HepG2 (cell line): ENCODE data around the gene GOT2.

Experiments used
- BRD4 ChIP-seq: sonication (generic); formaldehyde crosslinking; IDR thresholded peaks from 2 replicates; pipeline ENCODE4 v1.4.0; 2020; ENCODE audit warnings: missing genetic modification reagents
- CEBPG ChIP-seq: IDR thresholded peaks from 2 replicates; pipeline ENCODE4 v1.6.1; 2016
- PITX1 ChIP-seq: sonication (generic); formaldehyde crosslinking; IDR thresholded peaks from 2 replicates; pipeline ENCODE4 v1.5.1; 2020; ENCODE audit warnings: mild to moderate bottlenecking, missing genetic modification reagents
- RAD51 ChIP-seq: fragments of 450-650 bp; IDR thresholded peaks from 2 replicates; pipeline ENCODE4 v1.6.1; 2016; ENCODE audit warnings: borderline replicate concordance
- TBP ChIP-seq: sonication (generic); formaldehyde crosslinking; IDR thresholded peaks from 2 replicates; pipeline ENCODE4 v1.5.0; 2020; ENCODE audit warnings: missing genetic modification reagents
- TF ChIP-seq, protein P1 (sequence below): sonication (generic); formaldehyde crosslinking; IDR thresholded peaks from 2 replicates; pipeline ENCODE4 v1.5.0; 2020; ENCODE audit warnings: mild to moderate bottlenecking, missing genetic modification reagents, moderate library complexity

DNA sequence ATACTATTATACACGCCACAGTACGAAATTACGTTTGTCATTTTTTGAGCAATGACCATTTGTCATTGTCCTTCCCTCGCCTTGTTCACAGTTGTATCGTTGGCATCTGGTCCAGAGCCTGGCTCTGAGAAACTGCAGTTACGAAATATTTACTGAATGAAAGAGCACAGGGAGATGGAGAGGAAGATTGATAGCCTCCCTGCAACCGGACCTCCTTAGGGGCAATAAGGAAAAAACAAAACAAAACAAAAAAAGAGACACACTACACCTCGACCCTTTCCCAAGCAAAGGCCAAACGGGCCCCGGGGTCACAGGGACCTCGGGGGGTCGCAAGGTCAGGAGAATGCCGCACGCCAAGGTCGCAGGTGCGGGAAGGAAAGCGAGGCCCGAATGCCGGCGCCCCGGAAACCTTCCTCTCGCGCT lies 857 bp downstream of the GOT2 start:
- no peak for TF ChIP-seq TBP (CRISPR knock-in tag)
- no peak for TF ChIP-seq PITX1 (CRISPR knock-in tag)
- TF ChIP-seq RAD51: no peak
- peak; percentile 83 for TF ChIP-seq CEBPG (CRISPR knock-in tag)
- TF ChIP-seq, protein P1, sequence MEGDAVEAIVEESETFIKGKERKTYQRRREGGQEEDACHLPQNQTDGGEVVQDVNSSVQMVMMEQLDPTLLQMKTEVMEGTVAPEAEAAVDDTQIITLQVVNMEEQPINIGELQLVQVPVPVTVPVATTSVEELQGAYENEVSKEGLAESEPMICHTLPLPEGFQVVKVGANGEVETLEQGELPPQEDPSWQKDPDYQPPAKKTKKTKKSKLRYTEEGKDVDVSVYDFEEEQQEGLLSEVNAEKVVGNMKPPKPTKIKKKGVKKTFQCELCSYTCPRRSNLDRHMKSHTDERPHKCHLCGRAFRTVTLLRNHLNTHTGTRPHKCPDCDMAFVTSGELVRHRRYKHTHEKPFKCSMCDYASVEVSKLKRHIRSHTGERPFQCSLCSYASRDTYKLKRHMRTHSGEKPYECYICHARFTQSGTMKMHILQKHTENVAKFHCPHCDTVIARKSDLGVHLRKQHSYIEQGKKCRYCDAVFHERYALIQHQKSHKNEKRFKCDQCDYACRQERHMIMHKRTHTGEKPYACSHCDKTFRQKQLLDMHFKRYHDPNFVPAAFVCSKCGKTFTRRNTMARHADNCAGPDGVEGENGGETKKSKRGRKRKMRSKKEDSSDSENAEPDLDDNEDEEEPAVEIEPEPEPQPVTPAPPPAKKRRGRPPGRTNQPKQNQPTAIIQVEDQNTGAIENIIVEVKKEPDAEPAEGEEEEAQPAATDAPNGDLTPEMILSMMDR (CRISPR knock-in tag): no peak
- TF ChIP-seq BRD4 (CRISPR knock-in tag): no peak
